ENCODE data around the gene INO80E.

INO80E gene

GRCh38 chr16:29974291-29975133, 21.5 kb upstream of the INO80E start:
- Histone ChIP-seq H3F3A (ENCODE audit: insufficient read depth, low read length) (no peaks in the 10 kb centered on the region), H3K4me3 (ENCODE audit: low read length) (peak overlapping the region; percentile 99), H3K9ac (ENCODE audit: low read length) (peak overlapping the region; percentile 93), H3K36me3 (replicated peaks; ENCODE audit: insufficient read depth, low read length) (no peaks in the 10 kb centered on the region), H4K20me1 (ENCODE audit: insufficient read depth, low read length) (no peaks in the 10 kb centered on the region), H3K27ac (ENCODE audit: low read length) (peak overlapping the region; percentile 50; the same call in 1 of the 2 replicates), H3K4me2 (ENCODE audit: low read depth, low read length) (peak overlapping the region; percentile 87), H3K9me2 (replicated peaks; ENCODE audit: insufficient read depth, low read length) (no peaks in the 10 kb centered on the region), H3K4me1 (ENCODE audit: low read length) (peaks cover 19% of the 10 kb centered on the region), H3K79me2 (ENCODE audit: low read length) (peaks cover 45% of the 10 kb centered on the region), H3K9me3 (replicated peaks; ENCODE audit: insufficient read depth, low read length) (no peaks in the 10 kb centered on the region), H3K27me3 (replicated peaks; ENCODE audit: insufficient read depth, low read length) (no peaks in the 10 kb centered on the region), H2AFZ (ENCODE audit: low read length) (peak overlapping the region; percentile 97)
- no peak for DNase-seq
- TF ChIP-seq EZH2 (optimal IDR thresholded peaks at IDR 0.05; ENCODE audit: low read depth, low read length) (no peak), EZH2phosphoT487 (IDR thresholded peaks at IDR 0.05; ENCODE audit: low read length) (no peak)
- TF ChIP-seq, protein P1, sequence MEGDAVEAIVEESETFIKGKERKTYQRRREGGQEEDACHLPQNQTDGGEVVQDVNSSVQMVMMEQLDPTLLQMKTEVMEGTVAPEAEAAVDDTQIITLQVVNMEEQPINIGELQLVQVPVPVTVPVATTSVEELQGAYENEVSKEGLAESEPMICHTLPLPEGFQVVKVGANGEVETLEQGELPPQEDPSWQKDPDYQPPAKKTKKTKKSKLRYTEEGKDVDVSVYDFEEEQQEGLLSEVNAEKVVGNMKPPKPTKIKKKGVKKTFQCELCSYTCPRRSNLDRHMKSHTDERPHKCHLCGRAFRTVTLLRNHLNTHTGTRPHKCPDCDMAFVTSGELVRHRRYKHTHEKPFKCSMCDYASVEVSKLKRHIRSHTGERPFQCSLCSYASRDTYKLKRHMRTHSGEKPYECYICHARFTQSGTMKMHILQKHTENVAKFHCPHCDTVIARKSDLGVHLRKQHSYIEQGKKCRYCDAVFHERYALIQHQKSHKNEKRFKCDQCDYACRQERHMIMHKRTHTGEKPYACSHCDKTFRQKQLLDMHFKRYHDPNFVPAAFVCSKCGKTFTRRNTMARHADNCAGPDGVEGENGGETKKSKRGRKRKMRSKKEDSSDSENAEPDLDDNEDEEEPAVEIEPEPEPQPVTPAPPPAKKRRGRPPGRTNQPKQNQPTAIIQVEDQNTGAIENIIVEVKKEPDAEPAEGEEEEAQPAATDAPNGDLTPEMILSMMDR (IDR thresholded peaks at IDR 0.05; ENCODE audit: low read length) = no peak

GRCh38 chr16:29975134-29975538, 20.9 kb upstream of the INO80E start:
- no peak for DNase-seq
- peak overlapping the region; percentile 93; the same call in 1 of the 2 replicates for H3K9ac ChIP-seq (ENCODE audit: low read length)
- H4K20me1 ChIP-seq (ENCODE audit: insufficient read depth, low read length) = no peaks in the 10 kb centered on the region
- H3K4me2 ChIP-seq (ENCODE audit: low read depth, low read length) = peak overlapping the region; percentile 87
- peaks cover 45% of the 10 kb centered on the region for H3K79me2 ChIP-seq (ENCODE audit: low read length)
- H3F3A ChIP-seq (ENCODE audit: insufficient read depth, low read length) = no peaks in the 10 kb centered on the region
- H3K27me3 ChIP-seq (replicated peaks; ENCODE audit: insufficient read depth, low read length) = no peaks in the 10 kb centered on the region
- no peak overlapping the region for H2AFZ ChIP-seq (ENCODE audit: low read length)
- H3K9me3 ChIP-seq (replicated peaks; ENCODE audit: insufficient read depth, low read length) = no peaks in the 10 kb centered on the region
- H3K4me1 ChIP-seq (ENCODE audit: low read length) = peaks cover 19% of the 10 kb centered on the region
- peak overlapping the region; percentile 99 for H3K4me3 ChIP-seq (ENCODE audit: low read length)
- TF ChIP-seq, protein P1 (IDR thresholded peaks at IDR 0.05; ENCODE audit: low read length) = no peak
- TF ChIP-seq EZH2phosphoT487 (IDR thresholded peaks at IDR 0.05; ENCODE audit: low read length) (no peak), EZH2 (optimal IDR thresholded peaks at IDR 0.05; ENCODE audit: low read depth, low read length) (no peak)
- H3K36me3 ChIP-seq (replicated peaks; ENCODE audit: insufficient read depth, low read length) = no peaks in the 10 kb centered on the region
- no peaks in the 10 kb centered on the region for H3K9me2 ChIP-seq (replicated peaks; ENCODE audit: insufficient read depth, low read length)
- H3K27ac ChIP-seq (ENCODE audit: low read length) = no peak overlapping the region

DNA sequence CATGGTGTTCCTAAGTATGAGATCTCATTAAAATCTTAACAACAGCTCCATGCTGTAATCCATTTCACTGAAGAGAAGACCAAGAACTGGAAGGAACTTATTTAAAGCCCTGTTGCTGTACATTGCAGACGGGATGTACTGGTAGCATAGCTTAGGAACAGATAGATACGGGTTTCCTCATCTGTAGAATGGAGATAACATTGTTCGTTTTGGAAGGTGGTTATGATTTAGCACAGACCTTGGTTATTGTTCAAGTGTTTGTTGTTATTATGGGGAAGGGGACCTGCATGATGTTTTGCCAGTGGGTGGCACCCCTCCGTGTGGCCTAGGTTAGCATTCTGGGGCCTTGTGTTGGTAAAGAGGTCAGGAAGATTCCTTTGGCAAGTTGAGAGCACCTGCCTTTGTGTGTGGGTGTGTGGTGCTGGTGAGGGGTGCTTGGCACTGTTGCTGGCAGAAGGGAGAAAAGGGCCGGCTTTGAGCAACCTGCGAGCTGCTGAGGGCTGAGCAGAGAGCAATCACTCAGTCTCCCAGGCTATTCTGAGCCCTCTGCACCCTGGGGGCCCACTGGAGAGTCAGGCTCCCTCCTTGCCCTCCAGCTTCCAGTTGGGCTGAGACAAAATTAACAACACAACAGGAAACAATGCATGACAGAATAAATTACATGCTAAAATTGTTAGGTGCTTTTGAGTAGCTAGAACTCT, 20.1 kb upstream of the INO80E start:
- DNase-seq = no peak
- H3K9me3 ChIP-seq (replicated peaks; ENCODE audit: insufficient read depth, low read length) = no peaks in the 10 kb centered on the region
- no peaks in the 10 kb centered on the region for H4K20me1 ChIP-seq (ENCODE audit: insufficient read depth, low read length)

More for the DNA sequence above, 20.1 kb upstream of the INO80E start:
- 0 out of 2 replicates have a peak, but pooled peaks cover 2% of the 10 kb centered on the region for H3K36me3 ChIP-seq (replicated peaks; ENCODE audit: insufficient read depth, low read length)
- H3K9me2 ChIP-seq (replicated peaks; ENCODE audit: insufficient read depth, low read length) = no peaks in the 10 kb centered on the region
- H3K4me3 ChIP-seq (ENCODE audit: low read length) = peak overlapping the region; percentile 99; the same call in 1 of the 2 replicates
- H2AFZ ChIP-seq (ENCODE audit: low read length) = no peak overlapping the region
- TF ChIP-seq, protein P1 (IDR thresholded peaks at IDR 0.05; ENCODE audit: low read length) = no peak
- TF ChIP-seq EZH2 (optimal IDR thresholded peaks at IDR 0.05; ENCODE audit: low read depth, low read length) (no peak), EZH2phosphoT487 (IDR thresholded peaks at IDR 0.05; ENCODE audit: low read length) (no peak)
- H3K4me1 ChIP-seq (ENCODE audit: low read length) = peaks cover 19% of the 10 kb centered on the region
- no peak overlapping the region for H3K27ac ChIP-seq (ENCODE audit: low read length)
- H3K4me2 ChIP-seq (ENCODE audit: low read depth, low read length) = peak overlapping the region; percentile 87
- peaks cover 45% of the 10 kb centered on the region for H3K79me2 ChIP-seq (ENCODE audit: low read length)
- no peaks in the 10 kb centered on the region for H3K27me3 ChIP-seq (replicated peaks; ENCODE audit: insufficient read depth, low read length)
- no peaks in the 10 kb centered on the region for H3F3A ChIP-seq (ENCODE audit: insufficient read depth, low read length)
- H3K9ac ChIP-seq (ENCODE audit: low read length) = peak overlapping the region; percentile 93; the same call in 1 of the 2 replicates
